Measurements from ENCODE around the gene OBSCN.

The OBSCN gene

DNA sequence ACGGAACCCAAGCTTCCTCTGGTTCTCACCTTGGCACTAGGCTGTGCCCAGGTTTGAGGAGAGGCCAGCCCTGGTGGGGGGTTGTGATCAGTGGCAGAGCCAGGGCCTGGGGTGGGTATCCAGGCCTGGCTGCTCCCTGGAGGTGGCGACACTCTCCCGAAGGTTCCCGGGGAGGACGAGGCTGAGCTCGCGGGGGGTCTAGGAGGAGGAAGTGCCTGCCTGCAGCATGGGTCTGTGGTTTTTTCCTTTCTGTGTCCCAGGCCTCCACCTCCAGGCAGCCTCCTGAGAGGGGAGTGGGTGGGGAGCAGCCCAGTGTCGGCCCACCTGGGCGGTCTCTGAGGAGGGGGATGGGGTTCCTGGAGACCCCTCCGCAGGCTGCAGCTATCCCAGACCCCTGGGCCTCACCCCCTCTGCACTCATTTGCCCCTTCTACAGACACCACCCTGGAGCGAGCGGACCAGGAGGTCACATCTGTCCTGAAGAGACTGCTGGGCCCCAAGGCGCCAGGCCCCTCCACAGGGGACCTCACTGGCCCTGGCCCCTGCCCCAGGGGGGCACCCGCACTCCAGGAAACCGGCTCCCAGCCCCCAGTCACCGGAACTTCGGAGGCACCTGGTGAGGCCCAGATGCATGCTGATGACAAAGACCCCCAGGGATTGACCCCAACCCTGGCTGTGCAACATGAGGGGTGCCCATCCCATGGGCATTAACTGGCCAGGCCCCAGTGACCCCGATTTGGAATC is 154.5 kb downstream of the OBSCN start:
- DNase-seq: no peak

DNA sequence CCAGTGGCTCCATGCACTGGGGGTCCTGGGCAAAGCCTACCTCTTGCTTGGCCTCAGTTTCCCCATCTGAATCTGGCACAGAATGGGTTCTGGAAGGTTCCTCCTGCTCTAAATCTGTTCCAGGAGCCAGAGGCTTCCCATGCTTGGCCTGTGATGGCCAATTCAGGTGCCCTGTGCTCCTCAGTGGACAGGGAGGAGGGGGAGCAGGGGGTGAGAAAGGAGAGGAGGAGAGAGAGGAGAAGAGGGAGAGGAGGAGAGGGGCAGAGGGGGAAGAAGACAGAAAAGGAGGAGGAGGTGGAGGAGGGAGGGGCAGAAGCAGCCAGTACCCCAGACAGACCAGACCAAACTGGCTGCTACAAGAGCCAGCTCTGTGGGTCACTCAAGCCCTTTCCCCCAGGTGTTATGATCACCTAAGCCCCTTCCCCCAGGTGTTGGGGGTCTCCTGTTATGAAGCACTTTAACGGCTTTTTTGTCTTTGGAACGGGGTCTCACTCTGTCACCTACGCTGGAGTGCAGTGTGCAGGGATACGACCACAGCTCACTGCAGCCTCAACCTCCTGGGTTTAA is 155.1 kb downstream of the OBSCN start:
- DNase-seq: no peak

GRCh38 chr1:228363686-228364067 is 155.8 kb downstream of the OBSCN start:
- no peak for DNase-seq

GRCh38 chr1:228364068-228364705 is 156.3 kb downstream of the OBSCN start:
- DNase-seq: no peak

DNA sequence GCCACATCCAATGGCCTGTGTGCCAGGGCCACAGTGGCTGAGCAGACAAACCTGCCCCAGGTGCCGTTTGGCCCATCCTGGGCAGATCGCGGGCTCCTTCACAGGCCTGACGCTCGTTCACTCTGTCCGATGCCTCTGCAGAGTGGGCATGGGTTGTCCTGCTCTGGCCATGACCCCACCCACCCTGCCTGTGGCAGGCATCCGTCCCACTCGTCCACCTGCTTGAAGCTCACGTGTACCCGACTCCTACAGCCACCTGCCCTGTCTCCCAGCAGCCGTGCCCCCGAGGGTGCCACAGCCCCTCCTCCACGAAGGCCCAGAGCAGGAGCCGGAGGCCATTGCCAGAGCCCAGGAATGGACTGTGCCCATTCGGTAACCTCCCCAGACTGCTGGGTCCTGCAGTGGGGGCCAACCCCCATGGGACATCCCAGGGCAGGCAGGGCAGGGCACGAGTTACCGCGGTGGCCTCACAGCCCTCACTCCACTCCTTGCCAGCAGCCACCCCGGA is 156.9 kb downstream of the OBSCN start:
- DNase-seq: no peak

DNA sequence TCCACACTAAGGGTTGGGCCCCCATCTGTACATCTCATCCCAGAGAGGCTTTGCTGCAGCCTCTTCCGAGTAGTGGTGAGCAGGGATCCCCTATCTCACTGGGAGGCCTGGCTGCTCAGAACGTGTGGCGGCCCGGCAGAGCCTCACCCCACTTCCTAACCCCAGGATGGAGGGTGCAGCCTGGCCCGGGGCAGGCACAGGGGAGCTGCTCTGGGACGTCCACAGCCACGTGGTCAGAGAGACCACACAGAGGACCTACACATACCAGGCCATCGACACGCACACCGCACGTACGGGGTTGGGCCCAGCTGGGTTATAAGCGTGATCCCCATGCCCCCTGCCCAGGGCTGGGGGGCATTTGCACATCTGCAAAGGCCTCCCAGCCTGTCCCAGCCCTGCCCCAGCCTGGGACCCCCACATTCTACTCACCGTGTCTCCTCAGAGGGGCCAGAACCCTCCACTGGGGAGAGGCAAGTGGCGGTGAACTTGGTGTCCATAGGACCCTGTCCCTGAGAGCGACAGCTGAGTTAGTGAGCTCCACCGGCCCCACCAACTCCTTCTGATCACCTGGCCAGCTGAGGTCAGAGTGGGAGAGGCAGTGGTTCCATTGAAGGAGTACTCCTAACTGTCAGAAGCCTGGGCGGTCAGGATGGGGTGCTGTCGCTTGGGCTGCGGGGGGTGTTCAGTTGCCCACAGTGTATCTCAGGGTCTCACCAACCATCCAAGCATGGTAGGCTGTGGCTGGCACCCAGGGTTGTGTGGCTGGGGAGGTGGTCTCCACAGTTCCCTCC is 157.6 kb downstream of the OBSCN start:
- DNase-seq: no peak

DNA sequence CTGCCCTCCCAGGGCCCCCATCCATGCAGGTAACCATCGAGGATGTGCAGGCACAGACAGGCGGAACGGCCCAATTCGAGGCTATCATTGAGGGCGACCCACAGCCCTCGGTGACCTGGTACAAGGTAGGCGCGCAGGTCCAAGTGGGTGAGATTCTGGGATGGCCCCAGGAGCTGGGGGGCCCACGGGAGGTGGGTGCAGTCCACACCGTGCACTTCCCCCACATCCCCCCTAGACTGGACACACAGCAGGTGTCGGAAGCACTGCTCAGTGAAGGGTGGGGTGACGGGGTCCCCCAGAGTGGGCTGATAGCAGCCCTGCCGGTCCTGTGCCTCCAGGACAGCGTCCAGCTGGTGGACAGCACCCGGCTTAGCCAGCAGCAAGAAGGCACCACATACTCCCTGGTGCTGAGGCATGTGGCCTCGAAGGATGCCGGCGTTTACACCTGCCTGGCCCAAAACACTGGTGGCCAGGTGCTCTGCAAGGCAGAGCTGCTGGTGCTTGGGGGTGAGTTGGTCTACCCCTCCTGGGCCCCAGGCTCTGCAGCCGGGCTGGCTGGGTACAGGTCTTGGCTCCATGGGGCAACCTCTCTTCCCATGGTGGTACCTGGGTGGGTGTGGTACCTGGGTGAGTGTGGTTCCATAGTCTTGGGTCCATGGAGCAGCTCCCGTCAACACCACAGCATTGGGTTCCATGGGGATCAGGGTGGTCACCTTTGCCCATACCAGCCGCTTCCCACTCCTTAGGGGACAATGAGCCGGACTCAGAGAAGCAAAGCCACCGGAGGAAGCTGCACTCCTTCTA is 158.4 kb downstream of the OBSCN start:
- no peak for DNase-seq

GRCh38 chr1:228366866-228367741 is 159.3 kb downstream of the OBSCN start:
- DNase-seq: no peak

DNA sequence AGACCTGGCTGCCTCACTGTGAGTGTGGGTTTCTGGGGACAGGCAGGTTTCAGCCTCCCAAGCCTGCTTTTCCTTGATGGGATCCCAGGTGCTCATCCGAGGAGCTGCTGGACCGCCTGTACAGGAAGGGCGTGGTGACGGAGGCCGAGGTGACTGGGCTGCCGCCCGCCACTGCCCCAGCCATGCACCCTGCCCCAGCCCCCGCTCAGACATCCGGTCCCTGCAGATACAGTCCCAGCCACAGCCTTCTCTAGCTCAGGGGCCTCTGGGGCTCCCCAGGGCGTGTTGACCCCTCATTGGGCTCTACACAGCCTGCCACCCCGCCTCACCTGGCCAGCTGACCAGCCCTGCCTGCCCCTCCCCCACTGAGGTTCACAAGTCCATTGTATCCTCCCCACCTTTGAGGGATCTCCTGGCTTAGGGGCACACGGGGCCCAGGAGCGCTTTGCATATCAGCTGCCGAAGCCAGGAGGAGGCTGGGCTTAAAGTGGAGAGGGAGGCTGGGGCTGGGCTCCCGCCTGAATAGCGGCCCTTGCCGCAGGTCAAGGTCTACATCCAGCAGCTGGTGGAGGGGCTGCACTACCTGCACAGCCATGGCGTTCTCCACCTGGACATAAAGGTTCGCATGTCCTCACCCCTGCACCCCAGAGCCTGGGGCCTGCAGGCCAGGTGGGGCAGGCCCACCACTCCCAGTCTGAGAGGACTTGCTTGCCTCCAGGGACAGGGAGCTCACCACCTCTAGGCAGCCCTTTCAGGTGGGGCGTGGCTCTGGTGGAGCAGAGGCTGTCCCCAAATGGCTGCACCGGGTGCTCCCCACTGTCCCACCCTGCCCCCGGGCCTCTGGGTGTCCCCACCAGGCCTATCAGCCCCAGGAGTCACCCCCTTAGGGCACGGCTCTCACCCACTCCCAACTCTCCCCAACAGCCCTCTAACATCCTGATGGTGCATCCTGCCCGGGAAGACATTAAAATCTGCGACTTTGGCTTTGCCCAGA is 160.3 kb downstream of the OBSCN start:
- no peak for DNase-seq

DNA sequence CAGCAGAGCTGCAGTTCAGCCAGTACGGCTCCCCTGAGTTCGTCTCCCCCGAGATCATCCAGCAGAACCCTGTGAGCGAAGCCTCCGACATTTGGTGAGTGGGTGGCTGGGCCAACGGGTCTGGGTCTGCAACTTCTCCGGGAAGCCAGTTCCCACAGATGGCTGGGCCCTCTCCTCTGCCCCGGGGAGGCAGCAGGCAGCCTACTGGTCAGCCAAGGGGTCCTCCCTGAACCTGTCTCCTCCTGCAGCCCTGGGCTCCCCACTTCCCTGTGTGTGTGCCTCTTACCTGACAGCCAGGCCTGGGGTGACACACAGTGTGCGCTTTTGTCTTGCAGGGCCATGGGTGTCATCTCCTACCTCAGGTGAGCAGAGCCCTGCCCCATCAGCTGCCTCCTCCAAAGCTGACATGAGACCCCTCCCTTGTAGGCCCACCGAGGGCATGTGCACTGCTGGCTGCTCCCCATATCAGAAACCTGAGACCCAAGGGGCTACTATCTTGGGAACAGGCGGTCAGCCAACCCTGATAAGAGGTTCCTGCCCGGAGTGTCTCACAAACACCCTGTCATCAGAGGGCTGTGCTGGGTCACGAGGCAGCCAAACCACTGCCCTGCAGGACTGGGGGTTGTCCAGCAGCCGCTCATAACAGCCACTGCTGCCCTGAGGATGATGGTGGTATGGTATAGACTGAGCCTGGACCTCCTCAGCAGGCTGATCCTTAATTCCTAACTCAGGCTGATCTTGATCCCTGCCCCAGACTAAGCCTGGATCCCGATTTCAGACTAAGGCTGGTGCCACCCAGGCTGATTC is 161.2 kb downstream of the OBSCN start:
- DNase-seq: no peak

DNA sequence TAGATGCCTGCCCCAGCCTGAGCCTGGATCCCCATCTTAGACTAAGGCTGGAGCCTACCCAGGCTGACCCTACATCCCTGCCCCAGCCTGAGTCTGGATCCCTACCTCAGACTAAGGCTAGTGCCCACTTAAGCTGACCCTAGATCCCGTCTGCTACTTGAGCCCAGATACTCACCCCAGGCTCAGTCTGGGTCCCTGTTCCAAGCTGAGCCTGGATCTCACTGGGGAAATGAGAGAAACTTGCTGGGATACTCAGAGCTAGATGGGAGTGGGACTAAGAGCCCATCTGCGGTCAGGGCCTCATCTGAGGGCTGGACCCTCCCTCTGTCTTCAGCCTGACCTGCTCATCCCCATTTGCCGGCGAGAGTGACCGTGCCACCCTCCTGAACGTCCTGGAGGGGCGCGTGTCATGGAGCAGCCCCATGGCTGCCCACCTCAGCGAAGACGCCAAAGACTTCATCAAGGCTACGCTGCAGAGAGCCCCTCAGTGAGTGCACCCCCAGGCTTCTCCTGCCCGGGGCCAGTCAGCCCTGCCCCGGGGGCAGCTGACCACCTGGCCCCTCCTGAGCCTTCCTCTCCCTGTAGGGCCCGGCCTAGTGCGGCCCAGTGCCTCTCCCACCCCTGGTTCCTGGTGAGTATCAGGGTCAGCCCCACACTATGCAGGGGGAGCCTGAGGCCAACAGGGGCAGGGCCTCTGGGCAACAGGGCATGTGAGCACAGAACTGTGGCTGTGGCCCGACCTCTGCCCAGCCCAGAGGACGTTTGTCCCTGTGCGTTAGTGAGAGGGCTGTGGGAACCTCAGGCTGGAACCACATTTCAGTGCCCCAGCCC is 162.0 kb downstream of the OBSCN start:
- no peak for DNase-seq

DNA sequence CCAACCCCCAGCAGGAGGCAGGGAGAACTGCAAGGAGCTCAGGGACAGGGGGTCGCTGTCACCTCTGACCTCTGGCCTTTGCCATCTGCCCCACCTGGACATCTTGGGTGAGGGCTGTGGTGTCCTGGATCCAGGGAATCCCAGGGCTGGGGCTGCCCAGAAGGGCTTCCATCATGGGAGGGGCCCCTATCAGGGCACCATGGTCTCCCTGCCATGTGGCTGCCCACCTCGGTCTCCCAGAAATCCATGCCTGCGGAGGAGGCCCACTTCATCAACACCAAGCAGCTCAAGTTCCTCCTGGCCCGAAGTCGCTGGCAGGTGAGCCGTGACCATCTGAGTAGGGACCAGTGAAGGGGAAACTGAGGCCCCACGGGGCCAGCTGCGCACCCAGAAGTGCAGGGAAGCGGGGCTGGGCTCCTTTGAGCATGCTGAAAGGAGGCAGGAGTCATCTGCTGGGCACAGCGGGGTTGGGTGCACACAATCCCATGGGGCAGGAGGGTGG is 162.6 kb downstream of the OBSCN start:
- DNase-seq: no peak

DNA sequence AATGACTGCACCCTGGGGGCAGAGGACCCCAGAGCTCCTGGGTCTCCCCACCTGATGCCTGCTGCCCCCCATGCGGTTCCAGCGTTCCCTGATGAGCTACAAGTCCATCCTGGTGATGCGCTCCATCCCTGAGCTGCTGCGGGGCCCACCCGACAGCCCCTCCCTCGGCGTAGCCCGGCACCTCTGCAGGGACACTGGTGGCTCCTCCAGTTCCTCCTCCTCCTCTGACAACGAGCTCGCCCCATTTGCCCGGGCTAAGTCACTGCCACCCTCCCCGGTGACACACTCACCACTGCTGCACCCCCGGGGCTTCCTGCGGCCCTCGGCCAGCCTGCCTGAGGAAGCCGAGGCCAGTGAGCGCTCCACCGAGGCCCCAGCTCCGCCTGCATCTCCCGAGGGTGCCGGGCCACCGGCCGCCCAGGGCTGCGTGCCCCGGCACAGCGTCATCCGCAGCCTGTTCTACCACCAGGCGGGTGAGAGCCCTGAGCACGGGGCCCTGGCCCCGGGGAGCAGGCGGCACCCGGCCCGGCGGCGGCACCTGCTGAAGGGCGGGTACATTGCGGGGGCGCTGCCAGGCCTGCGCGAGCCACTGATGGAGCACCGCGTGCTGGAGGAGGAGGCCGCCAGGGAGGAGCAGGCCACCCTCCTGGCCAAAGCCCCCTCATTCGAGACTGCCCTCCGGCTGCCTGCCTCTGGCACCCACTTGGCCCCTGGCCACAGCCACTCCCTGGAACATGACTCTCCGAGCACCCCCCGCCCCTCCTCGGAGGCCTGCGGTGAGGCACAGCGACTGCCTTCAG is 163.3 kb downstream of the OBSCN start:
- peak; percentile 18 for DNase-seq

GRCh38 chr1:228371741-228372182 is 163.9 kb downstream of the OBSCN start:
- no peak for DNase-seq

DNA sequence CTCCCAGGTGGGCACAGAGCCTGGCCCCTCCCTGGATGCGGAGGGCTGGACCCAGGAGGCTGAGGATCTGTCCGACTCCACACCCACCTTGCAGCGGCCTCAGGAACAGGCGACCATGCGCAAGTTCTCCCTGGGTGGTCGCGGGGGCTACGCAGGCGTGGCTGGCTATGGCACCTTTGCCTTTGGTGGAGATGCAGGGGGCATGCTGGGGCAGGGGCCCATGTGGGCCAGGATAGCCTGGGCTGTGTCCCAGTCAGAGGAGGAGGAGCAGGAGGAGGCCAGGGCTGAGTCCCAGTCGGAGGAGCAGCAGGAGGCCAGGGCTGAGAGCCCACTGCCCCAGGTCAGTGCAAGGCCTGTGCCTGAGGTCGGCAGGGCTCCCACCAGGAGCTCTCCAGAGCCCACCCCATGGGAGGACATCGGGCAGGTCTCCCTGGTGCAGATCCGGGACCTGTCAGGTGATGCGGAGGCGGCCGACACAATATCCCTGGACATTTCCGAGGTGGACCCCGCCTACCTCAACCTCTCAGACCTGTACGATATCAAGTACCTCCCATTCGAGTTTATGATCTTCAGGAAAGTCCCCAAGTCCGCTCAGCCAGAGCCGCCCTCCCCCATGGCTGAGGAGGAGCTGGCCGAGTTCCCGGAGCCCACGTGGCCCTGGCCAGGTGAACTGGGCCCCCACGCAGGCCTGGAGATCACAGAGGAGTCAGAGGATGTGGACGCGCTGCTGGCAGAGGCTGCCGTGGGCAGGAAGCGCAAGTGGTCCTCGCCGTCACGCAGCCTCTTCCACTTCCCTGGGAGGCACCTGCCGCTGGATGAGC is 164.5 kb downstream of the OBSCN start:
- peak; percentile 60 for DNase-seq

DNA sequence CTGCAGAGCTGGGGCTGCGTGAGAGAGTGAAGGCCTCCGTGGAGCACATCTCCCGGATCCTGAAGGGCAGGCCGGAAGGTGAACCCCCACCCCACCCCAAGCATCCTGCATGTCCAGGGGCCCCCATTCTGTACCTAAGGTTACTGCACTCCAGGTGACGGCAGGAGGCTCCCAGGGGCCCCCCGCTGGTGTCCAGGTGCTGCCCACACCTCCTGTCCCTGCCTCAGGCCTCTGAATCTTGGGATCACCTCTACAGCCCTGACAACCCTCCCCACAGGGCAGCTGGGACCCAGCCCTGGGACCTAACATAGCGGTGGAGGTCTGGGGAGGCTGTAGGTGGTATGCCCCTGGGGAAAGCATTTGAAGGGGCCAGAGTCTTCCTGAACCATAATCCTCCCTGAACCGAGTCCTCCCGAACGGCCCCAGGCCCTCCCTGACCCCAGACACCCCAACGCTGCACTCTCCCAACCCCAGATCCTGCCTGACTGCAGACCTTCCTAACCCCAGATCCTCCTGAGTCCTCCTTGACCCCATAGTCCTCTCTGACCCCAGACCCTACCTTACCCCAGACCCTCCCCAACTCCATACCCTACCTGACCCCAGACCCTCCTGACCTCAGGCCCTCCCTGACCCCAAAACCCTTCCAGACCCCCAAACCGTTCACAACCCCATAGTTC is 165.3 kb downstream of the OBSCN start:
- no peak for DNase-seq
